Measurements from ENCODE around the gene MYD88.

GRCh38 chr3:38099518-38099917 is 38.9 kb upstream of the MYD88 start:
- TF ChIP-seq, protein P1, sequence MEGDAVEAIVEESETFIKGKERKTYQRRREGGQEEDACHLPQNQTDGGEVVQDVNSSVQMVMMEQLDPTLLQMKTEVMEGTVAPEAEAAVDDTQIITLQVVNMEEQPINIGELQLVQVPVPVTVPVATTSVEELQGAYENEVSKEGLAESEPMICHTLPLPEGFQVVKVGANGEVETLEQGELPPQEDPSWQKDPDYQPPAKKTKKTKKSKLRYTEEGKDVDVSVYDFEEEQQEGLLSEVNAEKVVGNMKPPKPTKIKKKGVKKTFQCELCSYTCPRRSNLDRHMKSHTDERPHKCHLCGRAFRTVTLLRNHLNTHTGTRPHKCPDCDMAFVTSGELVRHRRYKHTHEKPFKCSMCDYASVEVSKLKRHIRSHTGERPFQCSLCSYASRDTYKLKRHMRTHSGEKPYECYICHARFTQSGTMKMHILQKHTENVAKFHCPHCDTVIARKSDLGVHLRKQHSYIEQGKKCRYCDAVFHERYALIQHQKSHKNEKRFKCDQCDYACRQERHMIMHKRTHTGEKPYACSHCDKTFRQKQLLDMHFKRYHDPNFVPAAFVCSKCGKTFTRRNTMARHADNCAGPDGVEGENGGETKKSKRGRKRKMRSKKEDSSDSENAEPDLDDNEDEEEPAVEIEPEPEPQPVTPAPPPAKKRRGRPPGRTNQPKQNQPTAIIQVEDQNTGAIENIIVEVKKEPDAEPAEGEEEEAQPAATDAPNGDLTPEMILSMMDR (IDR thresholded peaks at IDR 0.05; ENCODE audit: poor library complexity): no peak
- no peak for TF ChIP-seq EZH2 (IDR thresholded peaks at IDR 0.05; ENCODE audit: borderline replicate concordance)
